Measurements from ENCODE around the gene ATXN7L1. TPM values are rescaled to one million over a fixed set of nuclear protein-coding genes. Genes with fewer than 3 reads are reported as not detected.

Gene ATXN7L1
- total RNA-seq, 1 donor from 2014 or later = 16.0 TPM

DNA sequence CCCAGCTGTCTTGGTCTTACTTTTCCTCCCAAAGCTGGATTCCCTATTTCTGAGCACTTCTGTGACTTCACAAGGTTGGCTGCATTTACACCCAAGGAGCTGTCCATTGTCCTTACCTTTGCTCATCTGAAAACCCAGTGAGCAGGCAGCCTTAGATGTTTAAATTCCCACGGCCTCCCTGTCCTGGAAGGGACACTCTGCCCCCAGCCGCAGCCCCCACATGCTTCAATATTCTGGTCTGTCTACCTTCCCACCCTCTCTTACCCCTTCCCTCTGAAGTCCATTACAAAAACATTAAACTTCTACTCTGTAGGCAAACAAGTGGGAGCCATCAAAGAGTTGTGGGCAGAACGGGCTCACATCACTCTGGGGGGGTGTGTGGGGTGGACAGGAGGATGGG lies 221.3 kb downstream of the ATXN7L1 start:
- TF ChIP-seq CTCF (conservative IDR thresholded peaks at IDR 0.05) = no peak
- no peak for DNase-seq (ENCODE audit: extremely low spot score, unreplicated experiment)
- Mint-ChIP-seq H3K4me1 (ENCODE audit: unreplicated experiment) (peaks cover 19% of the 10 kb centered on the region), H3K27me3 (no peaks in the 10 kb centered on the region), H3K4me3 (no peak overlapping the region), H3K9me3 (no peaks in the 10 kb centered on the region), H3K27ac (no peak overlapping the region), H3K36me3 (peaks cover 14% of the 10 kb centered on the region)

- Mint-ChIP-seq H3K36me3 (peaks cover 5% of the 10 kb centered on the region), H3K9me3 (no peaks in the 10 kb centered on the region), H3K27ac (no peak overlapping the region), H3K27me3 (no peaks in the 10 kb centered on the region), H3K4me3 (no peak overlapping the region), H3K4me1 (ENCODE audit: unreplicated experiment) (peaks cover 22% of the 10 kb centered on the region)
- DNase-seq (ENCODE audit: extremely low spot score, unreplicated experiment) = no peak
- TF ChIP-seq CTCF (conservative IDR thresholded peaks at IDR 0.05) = no peak
These were observed 222.2 kb downstream of the ATXN7L1 start for GRCh38 chr7:105654095-105654686.

DNA sequence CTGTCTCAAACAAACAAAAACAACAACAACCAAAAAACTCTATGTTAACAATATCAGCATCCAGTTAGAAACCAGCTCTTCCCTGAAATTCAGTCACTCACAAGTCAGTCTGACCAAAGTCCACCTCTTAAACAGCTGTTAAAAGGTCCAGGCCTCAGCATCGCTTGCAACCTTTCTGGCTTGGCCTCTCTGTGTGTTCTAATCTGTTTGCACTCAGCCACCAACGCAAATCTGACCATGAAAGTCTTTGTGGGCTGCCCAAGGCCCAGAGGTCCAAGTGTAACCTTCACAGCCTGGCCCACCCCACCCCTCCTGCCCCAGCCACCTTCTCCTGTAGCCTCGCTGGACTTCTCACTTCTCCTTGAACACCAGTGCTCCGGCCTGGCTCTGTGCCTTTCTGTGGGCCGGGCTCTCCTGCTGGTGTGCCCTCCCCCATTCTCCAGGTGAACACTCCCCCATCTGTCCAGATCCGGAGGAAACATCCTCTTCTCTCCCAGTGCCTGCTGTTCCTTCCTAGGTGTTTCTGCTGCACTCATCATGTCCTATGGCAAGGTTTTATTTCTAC lies 222.9 kb downstream of the ATXN7L1 start:
- Mint-ChIP-seq H3K27ac (no peak overlapping the region), H3K9me3 (no peaks in the 10 kb centered on the region)

GRCh38 chr7:105652359-105652993 lies 223.9 kb downstream of the ATXN7L1 start:
- Mint-ChIP-seq H3K27me3 (no peaks in the 10 kb centered on the region), H3K4me1 (ENCODE audit: unreplicated experiment) (peaks cover 36% of the 10 kb centered on the region), H3K4me3 (no peak overlapping the region), H3K9me3 (no peaks in the 10 kb centered on the region), H3K27ac (no peak overlapping the region), H3K36me3 (peaks cover 3% of the 10 kb centered on the region)
- DNase-seq (ENCODE audit: extremely low spot score, unreplicated experiment) = peak; percentile 83
- TF ChIP-seq CTCF (conservative IDR thresholded peaks at IDR 0.05) = peak; percentile 87

More for the DNA sequence above, 222.9 kb downstream of the ATXN7L1 start:
- Mint-ChIP-seq H3K36me3 (peaks cover 3% of the 10 kb centered on the region), H3K4me3 (no peak overlapping the region), H3K27me3 (no peaks in the 10 kb centered on the region), H3K4me1 (ENCODE audit: unreplicated experiment) (peaks cover 29% of the 10 kb centered on the region)
- TF ChIP-seq CTCF (conservative IDR thresholded peaks at IDR 0.05) = no peak
- DNase-seq (ENCODE audit: extremely low spot score, unreplicated experiment) = no peak

- TF ChIP-seq CTCF (conservative IDR thresholded peaks at IDR 0.05) = no peak
These were observed 224.6 kb downstream of the ATXN7L1 start for GRCh38 chr7:105651798-105652197.

More at GRCh38 chr7:105651798-105652197, 224.6 kb downstream of the ATXN7L1 start:
- peaks cover 36% of the 10 kb centered on the region for H3K4me1 Mint-ChIP-seq (ENCODE audit: unreplicated experiment)
- no peak overlapping the region for H3K27ac Mint-ChIP-seq
- H3K27me3 Mint-ChIP-seq = no peaks in the 10 kb centered on the region
- no peaks in the 10 kb centered on the region for H3K9me3 Mint-ChIP-seq
- no peak for DNase-seq (ENCODE audit: extremely low spot score, unreplicated experiment)
- H3K36me3 Mint-ChIP-seq = peaks cover under 1% of the 10 kb centered on the region
- no peak overlapping the region for H3K4me3 Mint-ChIP-seq

All from type B pancreatic cell (in vitro differentiated cells).